HG03457 (cell line): ENCODE measurements around the gene TMEM45B.

Experiments used
- ATAC-seq: cut with Tn5 transposase; IDR thresholded peaks from one replicate; pipeline ENCODE4 v1.9.1; 2021; ENCODE audit warnings: moderate number of reproducible peaks; ENCODE audit not compliant: unreplicated experiment

The TMEM45B gene

GRCh38 chr11:129896062-129896461 lies 80.4 kb downstream of the TMEM45B start:
- ATAC-seq, result no peak

- no peak for ATAC-seq
These were observed 89.8 kb downstream of the TMEM45B start for GRCh38 chr11:129905402-129905801.
